GM21717 (cell line): Measurements from ENCODE around the gene IRF2BPL.

Source experiments
- ATAC-seq: cut with Tn5 transposase; IDR thresholded peaks from one replicate; pipeline ENCODE4 v1.9.1; 2021; ENCODE audit warnings: mild to moderate bottlenecking, moderate library complexity; ENCODE audit not compliant: unreplicated experiment

Gene IRF2BPL

GRCh38 chr14:77014004-77014604 lies 14.4 kb downstream of the IRF2BPL start:
- ATAC-seq, result no peak

- ATAC-seq, result no peak
Measured at GRCh38 chr14:77012193-77012765, 16.2 kb downstream of the IRF2BPL start.

GRCh38 chr14:77011245-77011644 lies 17.3 kb downstream of the IRF2BPL start:
- ATAC-seq, result no peak

- no peak for ATAC-seq
Measured at GRCh38 chr14:77009014-77009413, 19.5 kb downstream of the IRF2BPL start.

- no peak for ATAC-seq
Measured at GRCh38 chr14:77008541-77008940, 20.0 kb downstream of the IRF2BPL start.

- no peak for ATAC-seq
Measured at GRCh38 chr14:77007975-77008421, 20.5 kb downstream of the IRF2BPL start.

GRCh38 chr14:77007183-77007974 lies 21.1 kb downstream of the IRF2BPL start:
- no peak for ATAC-seq

GRCh38 chr14:77006132-77006531 lies 22.4 kb downstream of the IRF2BPL start:
- ATAC-seq, result no peak

- ATAC-seq, result no peak
Measured at GRCh38 chr14:77005559-77005958, 22.9 kb downstream of the IRF2BPL start.

- ATAC-seq, result no peak
Measured at GRCh38 chr14:77004711-77005460, 23.6 kb downstream of the IRF2BPL start.

GRCh38 chr14:77003960-77004710 lies 24.4 kb downstream of the IRF2BPL start:
- ATAC-seq, result no peak

GRCh38 chr14:77002889-77003288 lies 25.6 kb downstream of the IRF2BPL start:
- no peak for ATAC-seq

- ATAC-seq, result no peak
Measured at GRCh38 chr14:77002335-77002734, 26.2 kb downstream of the IRF2BPL start.

GRCh38 chr14:77000340-77001270 lies 27.9 kb downstream of the IRF2BPL start:
- no peak for ATAC-seq

- ATAC-seq, result no peak
Measured at GRCh38 chr14:76998910-76999309, 29.6 kb downstream of the IRF2BPL start.

- ATAC-seq, result no peak
Measured at GRCh38 chr14:76997257-76997970, 31.1 kb downstream of the IRF2BPL start.

- ATAC-seq, result no peak
Measured at GRCh38 chr14:76996563-76997146, 31.9 kb downstream of the IRF2BPL start.

GRCh38 chr14:76995279-76996035 lies 33.1 kb downstream of the IRF2BPL start:
- no peak for ATAC-seq
